Fibroblast of mammary gland (primary cell): ENCODE measurements around the gene MTHFR.

ENCODE experiments used
- DNase-seq: peaks from one replicate; pipeline ENCODE4 v3.0.0-alpha.2; 2010; ENCODE audit warnings: low read depth
- H3K4me3 ChIP-seq: 2 replicates; pipeline ENCODE4 v1.5.1; 2011; ENCODE audit warnings: low read depth, mild to moderate bottlenecking, low read length, moderate library complexity; ENCODE audit not compliant: control insufficient read depth
- TF ChIP-seq, protein P1 (sequence below): conservative IDR thresholded peaks from 2 replicates; pipeline ENCODE4 v1.5.1; 2011; ENCODE audit warnings: low read depth, low read length, inconsistent platforms; ENCODE audit not compliant: control insufficient read depth, insufficient read depth

The MTHFR gene

GRCh38 chr1:11741482-11741881, 64.3 kb downstream of the MTHFR start:
- no peak overlapping the region for H3K4me3 ChIP-seq
- no peak for DNase-seq
- TF ChIP-seq, protein P1, sequence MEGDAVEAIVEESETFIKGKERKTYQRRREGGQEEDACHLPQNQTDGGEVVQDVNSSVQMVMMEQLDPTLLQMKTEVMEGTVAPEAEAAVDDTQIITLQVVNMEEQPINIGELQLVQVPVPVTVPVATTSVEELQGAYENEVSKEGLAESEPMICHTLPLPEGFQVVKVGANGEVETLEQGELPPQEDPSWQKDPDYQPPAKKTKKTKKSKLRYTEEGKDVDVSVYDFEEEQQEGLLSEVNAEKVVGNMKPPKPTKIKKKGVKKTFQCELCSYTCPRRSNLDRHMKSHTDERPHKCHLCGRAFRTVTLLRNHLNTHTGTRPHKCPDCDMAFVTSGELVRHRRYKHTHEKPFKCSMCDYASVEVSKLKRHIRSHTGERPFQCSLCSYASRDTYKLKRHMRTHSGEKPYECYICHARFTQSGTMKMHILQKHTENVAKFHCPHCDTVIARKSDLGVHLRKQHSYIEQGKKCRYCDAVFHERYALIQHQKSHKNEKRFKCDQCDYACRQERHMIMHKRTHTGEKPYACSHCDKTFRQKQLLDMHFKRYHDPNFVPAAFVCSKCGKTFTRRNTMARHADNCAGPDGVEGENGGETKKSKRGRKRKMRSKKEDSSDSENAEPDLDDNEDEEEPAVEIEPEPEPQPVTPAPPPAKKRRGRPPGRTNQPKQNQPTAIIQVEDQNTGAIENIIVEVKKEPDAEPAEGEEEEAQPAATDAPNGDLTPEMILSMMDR: no peak

DNA sequence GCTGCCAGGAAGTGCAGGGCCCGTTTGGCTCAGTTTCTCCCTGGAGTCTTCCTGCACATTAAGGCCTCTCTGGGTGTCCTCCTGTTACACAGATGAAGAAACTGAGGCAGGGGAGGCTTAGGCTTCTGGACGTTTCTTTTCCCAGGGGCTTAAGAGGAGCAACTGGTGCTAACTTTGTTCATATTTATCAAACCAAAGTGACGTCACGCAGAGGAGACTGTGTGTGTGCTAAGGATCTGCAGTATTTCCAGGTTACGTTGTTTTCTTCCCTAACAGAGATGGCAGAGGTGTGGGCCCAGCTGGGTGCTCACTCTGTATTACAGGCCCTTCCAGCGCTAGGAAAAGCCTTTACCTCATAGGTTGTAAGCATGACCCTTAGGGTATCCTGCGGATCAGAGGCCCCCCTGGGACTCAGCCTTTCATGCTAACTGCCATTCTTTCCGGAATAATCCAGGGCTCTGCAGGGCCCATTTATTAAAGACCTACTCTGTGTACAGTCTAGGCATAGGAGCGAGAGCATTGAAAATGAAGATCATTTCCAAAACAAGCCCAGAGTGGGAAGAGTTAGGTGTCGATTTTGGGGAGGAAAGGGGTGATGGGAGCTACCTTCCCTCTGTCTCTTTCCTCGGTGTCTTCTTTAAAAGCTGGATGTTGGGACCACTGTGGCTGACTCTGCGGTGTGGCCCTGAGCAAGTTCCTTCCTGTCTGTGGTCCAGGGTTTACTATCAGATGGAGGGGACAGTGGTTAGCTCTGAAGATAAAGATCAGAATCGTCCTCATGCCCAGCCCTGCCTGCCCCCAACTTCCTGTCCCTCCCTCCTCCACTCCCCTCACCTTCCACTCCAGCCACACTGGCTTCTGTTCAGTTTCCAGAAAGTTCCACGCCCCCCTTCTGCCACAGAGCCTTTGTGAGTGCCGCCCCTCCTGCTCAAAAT, 65.2 kb downstream of the MTHFR start:
- H3K4me3 ChIP-seq: no peak overlapping the region
- DNase-seq: no peak
- TF ChIP-seq, protein P1: no peak

GRCh38 chr1:11738783-11739182, 67.0 kb downstream of the MTHFR start:
- no peak for DNase-seq
- TF ChIP-seq, protein P1: no peak
- H3K4me3 ChIP-seq: no peak overlapping the region

- DNase-seq: no peak
- H3K4me3 ChIP-seq: no peak overlapping the region
- TF ChIP-seq, protein P1: no peak
Measured at GRCh38 chr1:11738096-11738495, 67.7 kb downstream of the MTHFR start.

DNA sequence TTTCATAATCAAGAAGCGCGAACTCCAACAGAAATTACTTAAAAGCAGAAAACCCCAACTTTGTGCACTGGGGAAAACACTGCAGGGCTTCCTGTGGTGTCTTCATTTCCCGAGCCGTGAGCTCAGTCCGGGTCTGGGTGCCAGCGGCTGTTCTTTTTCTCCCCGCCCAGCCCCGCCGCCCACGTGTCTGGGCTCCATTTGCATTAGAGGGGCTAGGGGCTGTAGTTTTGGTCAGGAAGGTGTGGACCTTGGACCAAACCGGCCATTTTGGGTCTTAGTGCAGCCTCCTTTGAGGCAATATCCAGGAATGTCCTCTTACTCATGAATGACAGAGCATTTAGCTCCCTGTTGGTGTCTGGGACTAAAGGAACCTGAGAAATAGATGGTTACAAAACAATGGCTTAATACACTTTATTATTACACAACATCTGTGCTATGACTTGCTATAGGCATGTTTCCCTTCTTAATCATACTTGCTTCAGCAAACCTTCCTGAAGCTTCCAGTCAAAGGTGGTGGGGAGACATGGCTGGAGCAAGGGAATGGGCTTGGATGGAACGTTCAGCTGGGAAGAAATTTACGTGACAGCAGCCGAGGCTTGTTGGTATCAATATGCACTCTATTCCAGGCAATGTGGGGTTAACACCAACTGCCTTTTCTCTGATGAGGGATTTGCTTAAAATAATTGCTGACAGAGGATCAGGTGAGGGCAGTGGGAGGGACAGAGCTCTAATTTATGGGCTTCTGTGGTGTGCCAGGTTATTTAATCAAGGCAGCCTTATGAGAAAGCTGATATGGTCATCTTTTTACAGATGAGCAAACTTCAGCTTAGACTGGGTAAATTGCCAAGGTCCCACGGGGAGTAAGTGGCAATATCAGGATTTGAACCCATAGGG, 68.8 kb downstream of the MTHFR start:
- peak; percentile 92 for DNase-seq
- TF ChIP-seq, protein P1: no peak

DNA sequence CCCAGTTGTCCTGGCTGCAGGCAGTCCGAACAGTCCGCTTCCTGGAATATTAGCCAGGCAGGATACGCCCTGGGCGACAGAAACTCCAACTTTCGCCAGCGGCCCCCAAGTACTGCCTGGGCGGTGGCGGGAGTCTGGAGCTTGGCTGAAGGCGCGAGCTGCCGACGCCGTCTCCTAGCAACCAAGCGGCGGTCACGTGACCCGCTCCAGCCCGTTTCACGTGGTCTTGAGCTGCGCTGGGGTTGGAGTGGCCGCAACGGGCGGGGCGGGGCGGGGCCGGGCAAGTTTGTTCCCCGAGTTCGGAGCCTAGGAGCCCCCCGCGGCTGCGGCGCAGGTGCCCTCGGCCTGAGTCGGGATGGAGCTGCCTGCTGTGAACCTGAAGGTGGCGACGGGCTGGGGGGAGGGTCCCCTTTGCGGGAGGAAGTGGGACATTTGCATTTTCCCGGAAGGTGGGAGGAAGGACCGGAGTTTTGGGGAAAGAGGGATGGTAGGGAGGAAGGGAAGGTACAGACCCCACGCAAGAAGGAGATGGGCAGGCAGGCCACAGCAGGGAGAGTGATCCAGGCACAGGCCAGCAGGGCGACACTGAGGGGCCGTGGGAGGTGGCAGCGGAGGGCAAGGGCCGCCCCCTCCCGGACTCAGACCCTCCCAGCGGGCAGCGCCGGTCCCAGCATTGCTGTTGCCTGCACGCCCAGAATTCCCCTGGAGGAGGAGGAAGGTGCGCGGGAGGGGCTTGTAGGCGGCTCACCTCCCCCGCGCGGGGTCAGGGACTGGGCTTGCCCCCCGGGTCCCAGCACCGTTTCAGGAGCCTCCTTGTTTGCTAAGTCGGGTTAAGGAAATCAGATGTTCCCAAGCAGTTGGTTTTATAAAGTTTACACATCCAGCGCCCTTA, 69.7 kb downstream of the MTHFR start, which contains the start of gene AGTRAP:
Gene AGTRAP, plus strand, starts transcription at position 283 of the 892 bp plus-strand sequence. Its CDS starts 73 bp downstream, at position 356.
- H3K4me3 ChIP-seq: peak within 1 kb of the TSS; percentile 92
- peak; percentile 87 for DNase-seq
- TF ChIP-seq, protein P1: no peak

More for the DNA sequence above, 68.8 kb downstream of the MTHFR start:
- H3K4me3 ChIP-seq: peak overlapping the region; percentile 92
